ENCODE measurements around the gene PFDN6. TPM values are rescaled to one million over a fixed set of nuclear protein-coding genes. Genes with fewer than 3 reads are reported as not detected.

The PFDN6 gene
- total and polyA plus RNA-seq, 2 of the 13 experiments (the other 11 are each of a cell fraction or from before 2014, with no cell fraction given): 75.5 to 87.0 TPM

DNA sequence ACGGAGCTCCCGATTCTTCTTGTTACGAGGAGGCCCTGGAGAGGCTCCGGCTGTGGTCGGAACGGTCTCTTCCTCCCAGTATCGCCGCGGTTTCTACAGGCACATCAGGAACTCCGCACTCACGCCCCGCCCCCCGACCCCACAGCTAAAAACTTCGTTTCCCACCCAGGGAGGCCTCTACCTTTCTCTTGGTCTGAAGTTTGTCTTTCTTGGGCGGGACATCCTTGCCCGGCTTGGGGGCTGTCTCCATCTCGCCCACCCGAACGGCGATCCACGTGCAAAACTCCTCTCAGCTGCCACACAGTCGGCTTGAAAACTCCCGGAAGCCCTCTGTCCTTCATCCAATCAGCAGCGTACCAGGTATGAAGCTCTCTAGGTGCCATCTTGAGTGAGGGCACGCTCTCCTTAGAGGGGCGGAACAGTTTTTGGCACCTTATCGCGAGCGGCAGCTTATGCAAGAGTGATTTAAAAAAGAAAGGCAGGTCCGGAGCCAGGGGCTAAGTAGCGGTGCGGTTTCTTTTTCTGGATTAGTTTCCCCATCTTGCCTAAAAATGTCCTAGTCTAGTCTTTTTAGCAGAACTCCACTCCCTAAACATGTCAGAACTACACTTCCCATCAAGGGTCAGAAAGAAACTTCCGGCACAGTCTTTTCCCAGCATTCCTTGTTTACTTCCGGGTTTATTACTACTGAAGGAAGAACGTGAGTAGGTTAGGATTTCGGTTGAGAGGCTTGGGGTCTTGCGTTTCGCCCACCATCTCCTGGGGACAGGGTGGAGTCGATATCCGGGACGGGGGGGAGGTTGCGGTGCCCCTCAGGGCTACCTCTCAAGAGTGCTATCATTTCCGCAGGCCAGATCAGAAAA, at the start of gene PFDN6, which contains the start of gene WDR46 (continued):
- TF ChIP-seq, protein P1, sequence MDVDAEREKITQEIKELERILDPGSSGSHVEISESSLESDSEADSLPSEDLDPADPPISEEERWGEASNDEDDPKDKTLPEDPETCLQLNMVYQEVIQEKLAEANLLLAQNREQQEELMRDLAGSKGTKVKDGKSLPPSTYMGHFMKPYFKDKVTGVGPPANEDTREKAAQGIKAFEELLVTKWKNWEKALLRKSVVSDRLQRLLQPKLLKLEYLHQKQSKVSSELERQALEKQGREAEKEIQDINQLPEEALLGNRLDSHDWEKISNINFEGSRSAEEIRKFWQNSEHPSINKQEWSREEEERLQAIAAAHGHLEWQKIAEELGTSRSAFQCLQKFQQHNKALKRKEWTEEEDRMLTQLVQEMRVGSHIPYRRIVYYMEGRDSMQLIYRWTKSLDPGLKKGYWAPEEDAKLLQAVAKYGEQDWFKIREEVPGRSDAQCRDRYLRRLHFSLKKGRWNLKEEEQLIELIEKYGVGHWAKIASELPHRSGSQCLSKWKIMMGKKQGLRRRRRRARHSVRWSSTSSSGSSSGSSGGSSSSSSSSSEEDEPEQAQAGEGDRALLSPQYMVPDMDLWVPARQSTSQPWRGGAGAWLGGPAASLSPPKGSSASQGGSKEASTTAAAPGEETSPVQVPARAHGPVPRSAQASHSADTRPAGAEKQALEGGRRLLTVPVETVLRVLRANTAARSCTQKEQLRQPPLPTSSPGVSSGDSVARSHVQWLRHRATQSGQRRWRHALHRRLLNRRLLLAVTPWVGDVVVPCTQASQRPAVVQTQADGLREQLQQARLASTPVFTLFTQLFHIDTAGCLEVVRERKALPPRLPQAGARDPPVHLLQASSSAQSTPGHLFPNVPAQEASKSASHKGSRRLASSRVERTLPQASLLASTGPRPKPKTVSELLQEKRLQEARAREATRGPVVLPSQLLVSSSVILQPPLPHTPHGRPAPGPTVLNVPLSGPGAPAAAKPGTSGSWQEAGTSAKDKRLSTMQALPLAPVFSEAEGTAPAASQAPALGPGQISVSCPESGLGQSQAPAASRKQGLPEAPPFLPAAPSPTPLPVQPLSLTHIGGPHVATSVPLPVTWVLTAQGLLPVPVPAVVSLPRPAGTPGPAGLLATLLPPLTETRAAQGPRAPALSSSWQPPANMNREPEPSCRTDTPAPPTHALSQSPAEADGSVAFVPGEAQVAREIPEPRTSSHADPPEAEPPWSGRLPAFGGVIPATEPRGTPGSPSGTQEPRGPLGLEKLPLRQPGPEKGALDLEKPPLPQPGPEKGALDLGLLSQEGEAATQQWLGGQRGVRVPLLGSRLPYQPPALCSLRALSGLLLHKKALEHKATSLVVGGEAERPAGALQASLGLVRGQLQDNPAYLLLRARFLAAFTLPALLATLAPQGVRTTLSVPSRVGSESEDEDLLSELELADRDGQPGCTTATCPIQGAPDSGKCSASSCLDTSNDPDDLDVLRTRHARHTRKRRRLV (CRISPR knock-in tag; IDR thresholded peaks at IDR 0.05): no peak
- TF ChIP-seq, protein P2, sequence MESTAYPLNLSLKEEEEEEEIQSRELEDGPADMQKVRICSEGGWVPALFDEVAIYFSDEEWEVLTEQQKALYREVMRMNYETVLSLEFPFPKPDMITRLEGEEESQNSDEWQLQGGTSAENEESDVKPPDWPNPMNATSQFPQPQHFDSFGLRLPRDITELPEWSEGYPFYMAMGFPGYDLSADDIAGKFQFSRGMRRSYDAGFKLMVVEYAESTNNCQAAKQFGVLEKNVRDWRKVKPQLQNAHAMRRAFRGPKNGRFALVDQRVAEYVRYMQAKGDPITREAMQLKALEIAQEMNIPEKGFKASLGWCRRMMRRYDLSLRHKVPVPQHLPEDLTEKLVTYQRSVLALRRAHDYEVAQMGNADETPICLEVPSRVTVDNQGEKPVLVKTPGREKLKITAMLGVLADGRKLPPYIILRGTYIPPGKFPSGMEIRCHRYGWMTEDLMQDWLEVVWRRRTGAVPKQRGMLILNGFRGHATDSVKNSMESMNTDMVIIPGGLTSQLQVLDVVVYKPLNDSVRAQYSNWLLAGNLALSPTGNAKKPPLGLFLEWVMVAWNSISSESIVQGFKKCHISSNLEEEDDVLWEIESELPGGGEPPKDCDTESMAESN (CRISPR knock-in tag; conservative IDR thresholded peaks at IDR 0.05): no peak
- TF ChIP-seq SPEN (CRISPR knock-in tag; IDR thresholded peaks at IDR 0.05; ENCODE audit: low read depth) (peak; percentile 65), TBP (CRISPR knock-in tag; IDR thresholded peaks at IDR 0.05) (no peak), RCOR2 (CRISPR knock-in tag; IDR thresholded peaks at IDR 0.05) (no peak), ZIK1 (CRISPR knock-in tag; IDR thresholded peaks at IDR 0.05; ENCODE audit: borderline replicate concordance, low read depth) (no peak), XBP1 (CRISPR knock-in tag; IDR thresholded peaks at IDR 0.05) (no peak), ZNF510 (CRISPR knock-in tag; IDR thresholded peaks at IDR 0.05; ENCODE audit: low read depth) (peak; percentile 66; the same call in 1 of the 2 replicates)
- TF ChIP-seq, protein P3, sequence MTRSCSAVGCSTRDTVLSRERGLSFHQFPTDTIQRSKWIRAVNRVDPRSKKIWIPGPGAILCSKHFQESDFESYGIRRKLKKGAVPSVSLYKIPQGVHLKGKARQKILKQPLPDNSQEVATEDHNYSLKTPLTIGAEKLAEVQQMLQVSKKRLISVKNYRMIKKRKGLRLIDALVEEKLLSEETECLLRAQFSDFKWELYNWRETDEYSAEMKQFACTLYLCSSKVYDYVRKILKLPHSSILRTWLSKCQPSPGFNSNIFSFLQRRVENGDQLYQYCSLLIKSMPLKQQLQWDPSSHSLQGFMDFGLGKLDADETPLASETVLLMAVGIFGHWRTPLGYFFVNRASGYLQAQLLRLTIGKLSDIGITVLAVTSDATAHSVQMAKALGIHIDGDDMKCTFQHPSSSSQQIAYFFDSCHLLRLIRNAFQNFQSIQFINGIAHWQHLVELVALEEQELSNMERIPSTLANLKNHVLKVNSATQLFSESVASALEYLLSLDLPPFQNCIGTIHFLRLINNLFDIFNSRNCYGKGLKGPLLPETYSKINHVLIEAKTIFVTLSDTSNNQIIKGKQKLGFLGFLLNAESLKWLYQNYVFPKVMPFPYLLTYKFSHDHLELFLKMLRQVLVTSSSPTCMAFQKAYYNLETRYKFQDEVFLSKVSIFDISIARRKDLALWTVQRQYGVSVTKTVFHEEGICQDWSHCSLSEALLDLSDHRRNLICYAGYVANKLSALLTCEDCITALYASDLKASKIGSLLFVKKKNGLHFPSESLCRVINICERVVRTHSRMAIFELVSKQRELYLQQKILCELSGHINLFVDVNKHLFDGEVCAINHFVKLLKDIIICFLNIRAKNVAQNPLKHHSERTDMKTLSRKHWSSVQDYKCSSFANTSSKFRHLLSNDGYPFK (CRISPR knock-in tag; IDR thresholded peaks at IDR 0.05; ENCODE audit: borderline replicate concordance): peak; percentile 92; the same call in 1 of the 2 replicates
- TF ChIP-seq, protein P4, sequence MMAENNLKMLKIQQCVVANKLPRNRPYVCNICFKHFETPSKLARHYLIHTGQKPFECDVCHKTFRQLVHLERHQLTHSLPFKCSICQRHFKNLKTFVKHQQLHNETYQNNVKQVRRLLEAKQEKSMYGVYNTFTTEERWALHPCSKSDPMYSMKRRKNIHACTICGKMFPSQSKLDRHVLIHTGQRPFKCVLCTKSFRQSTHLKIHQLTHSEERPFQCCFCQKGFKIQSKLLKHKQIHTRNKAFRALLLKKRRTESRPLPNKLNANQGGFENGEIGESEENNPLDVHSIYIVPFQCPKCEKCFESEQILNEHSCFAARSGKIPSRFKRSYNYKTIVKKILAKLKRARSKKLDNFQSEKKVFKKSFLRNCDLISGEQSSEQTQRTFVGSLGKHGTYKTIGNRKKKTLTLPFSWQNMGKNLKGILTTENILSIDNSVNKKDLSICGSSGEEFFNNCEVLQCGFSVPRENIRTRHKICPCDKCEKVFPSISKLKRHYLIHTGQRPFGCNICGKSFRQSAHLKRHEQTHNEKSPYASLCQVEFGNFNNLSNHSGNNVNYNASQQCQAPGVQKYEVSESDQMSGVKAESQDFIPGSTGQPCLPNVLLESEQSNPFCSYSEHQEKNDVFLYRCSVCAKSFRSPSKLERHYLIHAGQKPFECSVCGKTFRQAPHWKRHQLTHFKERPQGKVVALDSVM (CRISPR knock-in tag; IDR thresholded peaks at IDR 0.05): no peak
- TF ChIP-seq, protein P5, sequence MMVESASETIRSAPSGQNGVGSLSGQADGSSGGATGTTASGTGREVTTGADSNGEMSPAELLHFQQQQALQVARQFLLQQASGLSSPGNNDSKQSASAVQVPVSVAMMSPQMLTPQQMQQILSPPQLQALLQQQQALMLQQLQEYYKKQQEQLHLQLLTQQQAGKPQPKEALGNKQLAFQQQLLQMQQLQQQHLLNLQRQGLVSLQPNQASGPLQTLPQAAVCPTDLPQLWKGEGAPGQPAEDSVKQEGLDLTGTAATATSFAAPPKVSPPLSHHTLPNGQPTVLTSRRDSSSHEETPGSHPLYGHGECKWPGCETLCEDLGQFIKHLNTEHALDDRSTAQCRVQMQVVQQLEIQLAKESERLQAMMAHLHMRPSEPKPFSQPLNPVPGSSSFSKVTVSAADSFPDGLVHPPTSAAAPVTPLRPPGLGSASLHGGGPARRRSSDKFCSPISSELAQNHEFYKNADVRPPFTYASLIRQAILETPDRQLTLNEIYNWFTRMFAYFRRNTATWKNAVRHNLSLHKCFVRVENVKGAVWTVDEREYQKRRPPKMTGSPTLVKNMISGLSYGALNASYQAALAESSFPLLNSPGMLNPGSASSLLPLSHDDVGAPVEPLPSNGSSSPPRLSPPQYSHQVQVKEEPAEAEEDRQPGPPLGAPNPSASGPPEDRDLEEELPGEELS (CRISPR knock-in tag; IDR thresholded peaks at IDR 0.05): no peak
